HFF-Myc (cell line): Measurements from ENCODE around the gene S1PR3.

Source experiments
- DNase-seq: peaks from one replicate; pipeline ENCODE4 v3.0.0-alpha.2; 2011; ENCODE audit warnings: low read depth; ENCODE audit errors: extremely low read depth
- H3K4me3 ChIP-seq: replicated peaks from 2 replicates; pipeline ENCODE4 v1.5.1; 2011; ENCODE audit warnings: low read depth, mild to moderate bottlenecking, control low read depth, low read length
- TF ChIP-seq, protein P1 (sequence below): IDR thresholded peaks from 2 replicates; pipeline ENCODE4 v1.5.1; 2012; ENCODE audit warnings: mild to moderate bottlenecking, low read depth, low read length, control low read depth; ENCODE audit errors: missing control alignments

Gene S1PR3

DNA sequence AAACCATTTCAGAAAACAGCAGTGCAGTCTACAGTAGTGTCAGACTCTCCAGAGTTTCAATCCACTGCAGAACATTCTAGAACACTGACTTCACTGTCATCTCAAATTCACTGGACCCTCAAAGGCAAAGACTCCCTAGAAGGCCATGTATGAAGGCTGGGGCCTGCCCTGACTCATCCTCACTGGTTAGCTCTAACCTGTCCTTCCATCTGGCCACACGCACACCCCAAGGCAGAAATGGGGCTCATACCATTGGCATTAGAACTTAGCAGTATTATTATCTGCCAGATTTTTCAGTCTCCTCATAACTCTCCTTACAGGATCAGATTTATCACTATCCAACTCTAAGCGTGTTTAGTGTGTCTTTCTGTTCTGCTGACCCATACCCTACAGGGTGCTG lies 20.4 kb downstream of the S1PR3 start:
- H3K4me3 ChIP-seq = no peak overlapping the region
- TF ChIP-seq, protein P1, sequence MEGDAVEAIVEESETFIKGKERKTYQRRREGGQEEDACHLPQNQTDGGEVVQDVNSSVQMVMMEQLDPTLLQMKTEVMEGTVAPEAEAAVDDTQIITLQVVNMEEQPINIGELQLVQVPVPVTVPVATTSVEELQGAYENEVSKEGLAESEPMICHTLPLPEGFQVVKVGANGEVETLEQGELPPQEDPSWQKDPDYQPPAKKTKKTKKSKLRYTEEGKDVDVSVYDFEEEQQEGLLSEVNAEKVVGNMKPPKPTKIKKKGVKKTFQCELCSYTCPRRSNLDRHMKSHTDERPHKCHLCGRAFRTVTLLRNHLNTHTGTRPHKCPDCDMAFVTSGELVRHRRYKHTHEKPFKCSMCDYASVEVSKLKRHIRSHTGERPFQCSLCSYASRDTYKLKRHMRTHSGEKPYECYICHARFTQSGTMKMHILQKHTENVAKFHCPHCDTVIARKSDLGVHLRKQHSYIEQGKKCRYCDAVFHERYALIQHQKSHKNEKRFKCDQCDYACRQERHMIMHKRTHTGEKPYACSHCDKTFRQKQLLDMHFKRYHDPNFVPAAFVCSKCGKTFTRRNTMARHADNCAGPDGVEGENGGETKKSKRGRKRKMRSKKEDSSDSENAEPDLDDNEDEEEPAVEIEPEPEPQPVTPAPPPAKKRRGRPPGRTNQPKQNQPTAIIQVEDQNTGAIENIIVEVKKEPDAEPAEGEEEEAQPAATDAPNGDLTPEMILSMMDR = no peak
- DNase-seq = no peak

DNA sequence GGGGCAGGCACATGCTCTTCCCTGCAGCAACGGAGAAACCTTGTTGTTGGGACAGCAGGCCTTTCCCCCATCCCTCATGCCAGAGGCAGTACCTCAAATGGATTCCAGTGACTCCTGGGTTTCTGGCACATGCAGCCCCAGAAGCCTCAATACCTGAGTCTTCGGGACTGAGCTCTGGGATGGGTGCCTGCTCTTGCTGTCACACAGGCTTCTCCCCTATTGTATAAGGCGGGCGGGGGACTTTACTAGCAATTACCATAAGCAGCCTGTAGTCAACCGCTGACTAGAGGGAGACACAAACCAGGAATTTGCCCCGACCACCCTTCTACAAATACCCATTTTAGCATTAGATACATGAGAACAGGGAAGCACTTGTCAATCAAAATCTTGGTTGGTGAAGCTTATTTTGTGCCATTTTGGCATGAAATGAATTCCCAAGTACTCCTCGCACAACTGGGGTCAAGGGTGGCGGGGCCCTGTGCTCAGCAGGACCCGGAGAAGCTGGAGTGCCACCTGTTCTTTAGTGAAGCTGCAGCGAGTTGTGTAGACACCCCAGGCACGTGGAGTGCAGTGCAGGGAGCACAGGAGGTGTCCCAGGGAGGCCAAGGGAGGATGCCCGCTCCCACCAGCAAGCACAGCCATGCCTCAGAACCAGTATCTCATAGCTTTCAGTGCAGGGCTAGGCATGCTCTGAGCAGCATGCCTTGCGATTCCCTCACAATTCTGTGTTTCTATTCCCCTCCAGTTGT lies 21.2 kb downstream of the S1PR3 start:
- no peak for DNase-seq
- no peak overlapping the region for H3K4me3 ChIP-seq
- TF ChIP-seq, protein P1 = no peak

DNA sequence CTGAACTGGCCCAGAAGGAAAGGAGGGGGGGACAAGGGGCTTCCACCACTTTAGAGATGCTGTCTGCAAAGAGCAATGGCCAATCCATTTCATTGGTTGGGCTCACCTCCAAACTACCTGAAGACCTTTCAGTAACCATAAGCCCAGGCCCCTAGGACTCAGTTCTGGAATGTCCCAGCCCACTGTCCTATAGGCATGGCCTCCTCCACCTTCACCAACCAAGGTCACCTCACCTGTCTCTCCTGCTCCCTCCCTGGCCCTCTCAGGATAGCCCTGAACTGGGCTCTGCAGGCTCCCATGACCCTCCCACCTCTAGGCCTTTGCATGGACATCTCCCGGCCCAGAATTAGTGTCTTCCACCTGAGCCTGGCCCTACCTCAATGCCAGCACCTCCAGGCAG lies 22.4 kb downstream of the S1PR3 start:
- H3K4me3 ChIP-seq = no peak overlapping the region
- DNase-seq = no peak
- TF ChIP-seq, protein P1 = no peak

DNA sequence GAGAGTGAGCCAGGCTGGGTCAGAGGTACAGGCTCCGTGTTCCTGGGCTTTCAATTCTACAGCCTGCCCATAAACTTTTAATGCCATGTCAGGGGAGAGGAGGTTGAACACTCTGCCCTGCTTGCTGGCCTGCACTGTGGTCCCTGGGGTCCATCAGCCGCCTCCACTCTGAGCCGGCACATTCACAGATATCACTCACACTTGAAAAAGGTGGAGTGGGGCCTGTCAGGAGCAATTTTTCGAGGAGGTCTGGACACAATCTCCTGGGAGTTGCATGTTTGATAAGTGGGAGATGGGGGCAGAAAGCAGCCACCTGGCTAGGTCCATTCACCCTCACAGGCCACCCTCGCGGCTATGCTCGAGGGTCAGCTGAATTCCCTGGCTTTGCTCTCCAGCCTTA lies 22.9 kb downstream of the S1PR3 start:
- TF ChIP-seq, protein P1 = no peak
- H3K4me3 ChIP-seq = no peak overlapping the region
- DNase-seq = no peak

DNA sequence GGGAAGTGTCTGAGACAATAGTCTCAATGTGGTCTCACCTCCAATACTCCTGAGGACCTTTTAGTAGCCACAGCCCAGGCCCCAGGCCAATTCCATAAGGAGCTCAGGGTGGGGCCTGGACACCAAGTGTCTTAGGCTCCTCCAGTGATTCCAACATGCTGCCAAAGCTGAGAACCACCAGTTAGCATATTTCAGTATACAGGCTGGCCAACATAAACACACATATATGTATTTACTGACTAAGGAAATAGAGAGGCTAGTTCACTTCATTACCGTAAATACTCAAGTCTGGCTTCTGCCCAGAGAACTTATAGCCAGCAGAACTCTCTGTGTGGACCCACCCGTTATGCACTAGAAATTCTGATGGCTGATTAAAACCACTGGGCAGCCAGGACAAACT lies 24.1 kb downstream of the S1PR3 start:
- TF ChIP-seq, protein P1 = no peak
- DNase-seq = no peak
- H3K4me3 ChIP-seq = no peak overlapping the region

DNA sequence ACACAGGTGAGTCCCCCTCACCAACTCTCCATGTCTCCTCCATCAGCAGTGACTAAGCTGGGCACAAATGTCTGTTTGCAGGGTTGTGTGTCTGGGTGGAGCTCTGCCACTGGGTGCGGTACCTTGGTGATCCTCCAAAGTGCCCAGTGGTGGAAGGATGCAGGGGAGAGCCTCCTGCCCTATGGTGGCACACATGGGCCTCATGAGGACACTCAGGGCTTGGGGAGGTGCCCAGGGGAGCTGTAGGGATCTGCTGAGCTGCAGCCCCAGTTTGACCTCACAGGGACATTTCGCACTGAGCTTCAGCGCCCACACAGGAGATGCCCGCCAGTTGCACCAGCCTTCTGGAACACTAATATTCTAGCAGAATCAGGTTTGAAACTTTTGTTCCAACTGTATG lies 29.5 kb downstream of the S1PR3 start:
- DNase-seq = no peak
- TF ChIP-seq, protein P1 = no peak
- H3K4me3 ChIP-seq = no peak overlapping the region

DNA sequence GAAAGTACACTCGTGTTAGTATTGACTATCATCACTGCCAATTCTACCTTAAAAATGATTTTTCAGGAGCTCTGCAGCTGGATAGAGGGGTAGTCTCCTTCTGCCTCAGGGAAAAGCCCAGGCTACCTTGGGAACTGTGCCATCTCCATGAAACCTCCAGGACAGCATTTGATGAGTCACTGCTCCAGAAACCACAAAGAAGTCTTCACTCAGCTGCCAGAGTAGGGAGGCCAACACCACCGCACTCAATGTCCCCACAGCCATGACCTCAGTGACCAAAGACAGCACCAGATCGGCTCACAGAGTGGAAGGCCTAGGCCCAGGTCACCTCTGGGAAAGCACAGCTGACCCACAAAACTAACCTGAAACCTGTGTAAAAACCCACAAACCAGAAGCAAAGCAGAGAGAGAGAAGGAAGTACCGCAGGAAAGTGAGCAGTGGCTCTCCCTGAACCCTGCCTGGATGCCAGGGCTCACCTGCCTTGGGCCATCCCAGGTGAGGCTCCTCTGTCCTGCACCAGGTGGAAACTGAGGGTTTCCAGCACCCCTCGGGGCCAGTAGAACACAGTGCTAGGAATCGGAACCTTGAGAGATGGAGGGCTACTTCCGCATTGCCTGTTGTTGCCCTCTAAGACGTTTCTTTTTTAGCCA lies 30.0 kb downstream of the S1PR3 start:
- H3K4me3 ChIP-seq = no peak overlapping the region
- DNase-seq = peak; percentile 70

More for the DNA sequence above, 30.0 kb downstream of the S1PR3 start:
- TF ChIP-seq, protein P1 = no peak
